Measurements from ENCODE around the gene OSBP2. TPM values are rescaled to one million over a fixed set of nuclear protein-coding genes. Genes with fewer than 3 reads are reported as not detected.

OSBP2 gene
- total and polyA plus RNA-seq, 2 donors = 0.46 to 1.4 TPM

DNA sequence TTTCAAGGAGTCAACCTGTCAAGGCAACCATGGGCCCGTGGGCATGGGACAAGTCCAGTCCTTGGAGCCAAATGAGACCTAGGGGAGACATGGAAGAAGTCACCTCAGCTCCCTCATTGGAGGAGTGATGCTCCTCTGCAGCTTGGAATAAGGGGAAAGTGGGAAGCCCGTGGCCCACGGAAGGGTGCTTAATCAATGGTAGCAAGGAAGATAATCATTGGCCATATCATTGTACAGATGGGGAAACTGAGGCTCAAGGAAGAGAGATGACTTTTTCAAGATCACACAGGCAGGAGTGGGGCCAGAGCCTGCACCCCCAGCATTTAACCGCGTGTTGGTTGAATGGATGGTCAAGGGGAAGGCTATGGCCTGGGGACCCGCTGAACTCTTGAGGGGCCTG lies 133.0 kb downstream of the OSBP2 start:
- whole genome bisulfite sequencing = 94% methylated on average over 6 of the region's 6 CpGs
- DNase-seq (ENCODE audit: low read depth in 6 of 9, low spot score in 9 of 9) = no peak

DNA sequence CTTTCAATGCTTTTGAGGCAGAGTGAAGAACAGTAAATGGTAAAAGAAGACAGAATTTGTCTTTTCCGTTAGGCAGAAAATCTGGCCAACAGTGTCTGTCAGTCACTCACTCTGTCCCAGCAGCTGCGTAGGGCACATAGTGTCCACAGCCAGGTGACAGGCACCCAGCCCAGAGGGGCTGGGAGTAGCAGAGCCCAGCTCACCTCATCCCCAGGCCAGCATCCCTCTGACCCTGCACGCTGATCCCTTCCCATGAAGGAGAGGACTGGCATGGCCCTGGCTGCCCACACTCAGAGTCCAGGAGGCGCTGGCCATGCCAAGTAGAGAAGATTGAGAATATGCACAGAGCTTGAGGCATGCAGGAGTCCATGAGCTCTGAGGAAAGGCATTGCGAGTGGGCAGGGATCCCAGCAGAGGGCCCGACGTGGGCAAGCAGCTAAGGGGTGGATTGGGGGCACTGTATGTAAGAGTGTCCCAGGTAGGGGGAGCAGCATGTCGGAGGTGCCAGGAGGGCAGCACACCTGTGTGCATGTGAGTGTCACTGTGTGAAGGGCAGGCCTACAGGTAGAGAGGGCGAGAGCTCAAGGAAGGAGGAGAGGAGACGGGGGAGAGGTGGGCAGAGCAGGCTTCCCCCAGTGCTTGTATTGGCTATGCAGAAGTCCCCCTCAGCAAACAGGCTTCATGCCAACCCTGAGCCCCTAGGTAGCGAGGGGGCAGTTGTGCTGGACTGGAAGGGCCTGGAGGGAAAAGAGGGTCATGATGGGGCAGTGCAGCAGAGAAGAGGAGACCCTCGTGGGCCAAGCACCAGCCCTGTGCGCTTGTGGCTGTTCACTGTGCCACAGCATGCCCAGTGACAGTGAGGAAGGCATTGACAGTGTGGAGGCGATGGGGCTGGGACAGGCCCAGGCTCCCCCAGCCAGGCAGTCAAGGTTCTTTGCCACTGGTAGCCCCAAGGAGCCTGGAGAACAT lies 133.8 kb downstream of the OSBP2 start:
- no peaks in the 10 kb centered on the region for H3K4me1 ChIP-seq (ENCODE audit: control insufficient read depth in 2 of 2, insufficient read depth in 2 of 2, low read length in 2 of 2)
- H3K36me3 ChIP-seq (ENCODE audit: control insufficient read depth in 2 of 2, insufficient read depth in 2 of 2, low read length in 1 of 2) = no peaks in the 10 kb centered on the region
- DNase-seq (ENCODE audit: low read depth in 6 of 9, low spot score in 9 of 9) = no peak
- no peak overlapping the region for H3K27ac ChIP-seq (ENCODE audit: low read depth in 1 of 2, low read length in 1 of 2)
- peaks cover 13 to 27% of the 10 kb centered on the region in 2 donors for H3K27me3 ChIP-seq (ENCODE audit: control insufficient read depth in 2 of 2, insufficient read depth in 1 of 2, low read length in 1 of 2)
- H3K4me3 ChIP-seq (ENCODE audit: low read length in 2 of 2) = no peak overlapping the region
- no peaks in the 10 kb centered on the region for H3K9me3 ChIP-seq (ENCODE audit: control insufficient read depth in 2 of 2, insufficient read depth in 1 of 2, low read length in 1 of 2)
- WGBS = 95% methylated on average over 14 of the region's 14 CpGs

More for the DNA sequence above, 133.0 kb downstream of the OSBP2 start:
- no peak overlapping the region for H3K4me3 ChIP-seq (ENCODE audit: low read length in 2 of 2)
- H3K36me3 ChIP-seq (ENCODE audit: control insufficient read depth in 2 of 2, insufficient read depth in 2 of 2, low read length in 1 of 2) = no peaks in the 10 kb centered on the region
- no peaks in the 10 kb centered on the region for H3K4me1 ChIP-seq (ENCODE audit: control insufficient read depth in 2 of 2, insufficient read depth in 2 of 2, low read length in 2 of 2)
- H3K9me3 ChIP-seq (ENCODE audit: control insufficient read depth in 2 of 2, insufficient read depth in 1 of 2, low read length in 1 of 2) = no peaks in the 10 kb centered on the region
- peaks cover 22 to 35% of the 10 kb centered on the region in 2 donors for H3K27me3 ChIP-seq (ENCODE audit: control insufficient read depth in 2 of 2, insufficient read depth in 1 of 2, low read length in 1 of 2)
- H3K27ac ChIP-seq (ENCODE audit: low read depth in 1 of 2, low read length in 1 of 2) = no peak overlapping the region

DNA sequence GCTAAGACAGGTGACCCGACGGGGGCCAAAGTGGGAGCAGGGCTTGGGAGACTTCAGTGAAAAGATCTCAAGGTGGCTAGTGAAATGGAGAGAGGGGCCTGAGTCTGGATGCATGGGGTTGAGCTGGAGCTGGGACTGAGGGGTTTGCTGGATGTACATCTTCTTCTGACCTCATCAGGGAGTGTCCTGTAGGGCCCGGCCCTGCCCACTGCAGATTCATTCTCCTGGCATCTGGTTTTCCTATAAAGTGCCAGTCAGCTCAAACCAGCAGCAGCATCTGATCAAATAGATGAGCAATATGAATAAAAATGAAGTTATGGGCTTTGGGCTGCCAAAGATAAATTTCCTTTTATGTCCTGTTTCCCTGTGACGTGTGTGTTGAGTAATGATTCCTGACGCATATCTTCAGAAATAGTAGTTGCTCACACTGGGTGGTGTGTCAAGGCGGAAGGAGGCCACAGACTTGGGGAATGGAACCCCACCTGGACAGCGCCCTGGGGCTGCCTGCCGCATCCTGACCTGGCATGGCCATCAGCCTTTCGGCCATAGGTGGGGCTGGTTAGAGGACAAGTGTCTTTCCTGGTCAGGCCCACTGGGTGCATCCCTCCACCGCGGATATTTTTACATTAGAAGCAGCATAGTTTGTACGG lies 135.4 kb downstream of the OSBP2 start:
- no peaks in the 10 kb centered on the region for H3K4me1 ChIP-seq (ENCODE audit: control insufficient read depth in 2 of 2, insufficient read depth in 2 of 2, low read length in 2 of 2)
- no peak for DNase-seq (ENCODE audit: low read depth in 6 of 9, low spot score in 9 of 9)
- no peaks in the 10 kb centered on the region for H3K36me3 ChIP-seq (ENCODE audit: control insufficient read depth in 2 of 2, insufficient read depth in 2 of 2, low read length in 1 of 2)
- WGBS = 96% methylated on average over 12 of the region's 12 CpGs
- peaks cover 0 to 13% of the 10 kb centered on the region in 2 donors for H3K27me3 ChIP-seq (ENCODE audit: control insufficient read depth in 2 of 2, insufficient read depth in 1 of 2, low read length in 1 of 2)
- no peak overlapping the region for H3K27ac ChIP-seq (ENCODE audit: low read depth in 1 of 2, low read length in 1 of 2)
- no peak overlapping the region for H3K4me3 ChIP-seq (ENCODE audit: low read length in 2 of 2)
- H3K9me3 ChIP-seq (ENCODE audit: control insufficient read depth in 2 of 2, insufficient read depth in 1 of 2, low read length in 1 of 2) = no peaks in the 10 kb centered on the region

DNA sequence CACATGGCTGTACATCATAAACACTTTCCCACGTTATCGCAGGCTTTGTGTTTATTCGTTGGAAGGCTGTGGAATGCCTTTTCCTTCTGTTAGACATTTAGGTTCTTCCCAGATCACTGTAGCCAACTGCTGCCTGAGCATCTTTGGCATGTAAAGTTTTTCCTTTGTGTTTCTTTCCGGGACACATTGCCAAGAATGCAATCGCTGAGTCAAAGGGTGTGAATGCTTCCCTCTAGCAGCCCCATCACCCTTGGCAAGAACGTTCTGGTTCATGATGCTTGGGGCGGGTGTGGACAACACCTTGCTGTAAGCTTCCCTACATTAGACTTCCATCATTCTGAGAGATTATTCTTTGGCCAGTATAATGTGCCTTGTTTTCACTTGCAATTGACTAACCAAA lies 136.2 kb downstream of the OSBP2 start:
- H3K9me3 ChIP-seq (ENCODE audit: control insufficient read depth in 2 of 2, insufficient read depth in 1 of 2, low read length in 1 of 2) = no peaks in the 10 kb centered on the region
- WGBS = 87% methylated on average over 7 of the region's 7 CpGs
- no peaks in the 10 kb centered on the region for H3K36me3 ChIP-seq (ENCODE audit: control insufficient read depth in 2 of 2, insufficient read depth in 2 of 2, low read length in 1 of 2)
- no peaks in the 10 kb centered on the region for H3K4me1 ChIP-seq (ENCODE audit: control insufficient read depth in 2 of 2, insufficient read depth in 2 of 2, low read length in 2 of 2)
- peaks cover 0 to 5% of the 10 kb centered on the region in 2 donors for H3K27me3 ChIP-seq (ENCODE audit: control insufficient read depth in 2 of 2, insufficient read depth in 1 of 2, low read length in 1 of 2)
- H3K27ac ChIP-seq (ENCODE audit: low read depth in 1 of 2, low read length in 1 of 2) = no peak overlapping the region
- H3K4me3 ChIP-seq (ENCODE audit: low read length in 2 of 2) = no peak overlapping the region
- DNase-seq (ENCODE audit: low read depth in 6 of 9, low spot score in 9 of 9) = no peak

DNA sequence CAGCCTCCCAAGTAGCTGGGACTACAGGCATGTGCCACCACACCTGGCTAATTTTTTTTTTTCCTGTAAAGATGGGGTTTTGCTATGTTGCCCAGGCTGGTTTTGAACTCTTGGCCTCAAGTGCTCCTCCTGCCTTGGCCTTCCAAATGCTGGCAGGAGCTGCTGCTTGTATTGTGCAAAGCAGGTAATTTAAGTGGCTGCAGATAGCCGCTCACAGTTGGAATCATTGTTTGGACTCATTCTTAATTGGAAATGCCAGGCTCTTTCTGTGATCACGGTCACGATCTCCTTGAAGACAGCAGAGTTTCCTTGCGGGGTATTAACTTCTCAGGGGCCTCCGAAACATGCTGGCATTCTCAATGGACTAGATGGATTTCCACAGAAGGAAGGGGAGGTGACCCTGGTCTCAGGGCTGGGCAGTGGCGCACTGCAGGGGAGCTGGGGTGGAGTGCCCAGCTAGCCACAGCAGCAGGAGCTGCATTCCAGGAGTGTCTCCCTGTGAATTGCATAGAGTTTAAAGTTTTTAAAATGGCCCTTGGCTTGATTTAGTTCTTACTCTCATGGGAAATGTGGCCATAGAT lies 137.8 kb downstream of the OSBP2 start:
- no peaks in the 10 kb centered on the region for H3K9me3 ChIP-seq (ENCODE audit: control insufficient read depth in 2 of 2, insufficient read depth in 1 of 2, low read length in 1 of 2)
- DNase-seq (ENCODE audit: low read depth in 6 of 9, low spot score in 9 of 9) = no peak
- H3K27ac ChIP-seq (ENCODE audit: low read depth in 1 of 2, low read length in 1 of 2) = no peak overlapping the region
- no peak overlapping the region for H3K4me3 ChIP-seq (ENCODE audit: low read length in 2 of 2)
- H3K4me1 ChIP-seq (ENCODE audit: control insufficient read depth in 2 of 2, insufficient read depth in 2 of 2, low read length in 2 of 2) = no peaks in the 10 kb centered on the region
- 99% methylated on average over 6 of the region's 6 CpGs for WGBS
- no peaks in the 10 kb centered on the region for H3K36me3 ChIP-seq (ENCODE audit: control insufficient read depth in 2 of 2, insufficient read depth in 2 of 2, low read length in 1 of 2)
- H3K27me3 ChIP-seq (ENCODE audit: control insufficient read depth in 2 of 2, insufficient read depth in 1 of 2, low read length in 1 of 2) = peaks cover 0 to 2% of the 10 kb centered on the region in 2 donors

DNA sequence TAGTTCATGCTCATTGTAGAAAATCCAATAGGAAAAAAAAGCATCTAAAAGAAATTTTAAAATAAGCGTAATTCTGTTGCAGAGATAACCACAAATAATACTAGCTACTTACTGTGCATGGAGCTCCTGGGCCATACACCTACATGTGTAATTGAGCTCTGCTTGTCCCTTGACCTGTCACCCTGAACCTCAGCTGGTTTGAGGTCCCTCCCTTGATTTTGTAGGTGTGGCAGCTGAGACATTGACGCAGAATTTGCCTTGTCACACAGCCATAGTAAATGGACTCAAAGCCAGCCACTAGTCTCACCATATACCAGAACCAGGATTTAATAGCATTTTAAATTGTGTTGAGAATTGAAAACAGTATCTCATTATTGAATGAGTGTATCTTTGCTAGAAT lies 138.6 kb downstream of the OSBP2 start:
- Histone ChIP-seq H3K27me3 (ENCODE audit: control insufficient read depth in 2 of 2, insufficient read depth in 1 of 2, low read length in 1 of 2) (peaks cover 0 to 1% of the 10 kb centered on the region in 2 donors), H3K9me3 (ENCODE audit: control insufficient read depth in 2 of 2, insufficient read depth in 1 of 2, low read length in 1 of 2) (no peaks in the 10 kb centered on the region), H3K27ac (ENCODE audit: low read depth in 1 of 2, low read length in 1 of 2) (no peak overlapping the region), H3K4me1 (ENCODE audit: control insufficient read depth in 2 of 2, insufficient read depth in 2 of 2, low read length in 2 of 2) (no peaks in the 10 kb centered on the region), H3K36me3 (ENCODE audit: control insufficient read depth in 2 of 2, insufficient read depth in 2 of 2, low read length in 1 of 2) (no peaks in the 10 kb centered on the region), H3K4me3 (ENCODE audit: low read length in 2 of 2) (no peak overlapping the region)
- WGBS = 97% methylated on average over 2 of the region's 2 CpGs
- no peak for DNase-seq (ENCODE audit: low read depth in 6 of 9, low spot score in 9 of 9)

DNA sequence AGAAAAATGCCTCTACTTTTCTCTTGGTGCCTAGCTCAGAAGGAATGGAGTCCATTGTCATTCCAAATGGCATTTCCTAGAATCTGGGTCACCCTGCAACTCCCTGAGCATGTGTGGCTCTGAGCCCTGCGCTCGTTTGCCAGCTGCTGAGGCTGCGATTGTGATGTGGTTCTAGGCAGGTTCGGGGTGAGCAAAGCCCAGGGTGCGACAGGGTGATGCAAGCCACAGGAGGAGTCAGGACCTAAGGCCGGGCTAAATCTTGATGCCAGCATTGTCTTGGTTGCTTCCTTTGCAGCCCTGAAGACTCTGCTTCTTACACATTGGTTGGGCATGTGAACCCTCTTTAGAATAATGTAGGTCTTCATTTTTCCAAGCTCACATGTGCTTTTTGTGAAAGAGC lies 142.9 kb downstream of the OSBP2 start:
- Histone ChIP-seq H3K9me3 (ENCODE audit: control insufficient read depth in 2 of 2, insufficient read depth in 1 of 2, low read length in 1 of 2) (no peaks in the 10 kb centered on the region), H3K4me3 (ENCODE audit: low read length in 2 of 2) (no peak overlapping the region), H3K4me1 (ENCODE audit: control insufficient read depth in 2 of 2, insufficient read depth in 2 of 2, low read length in 2 of 2) (no peaks in the 10 kb centered on the region), H3K36me3 (ENCODE audit: control insufficient read depth in 2 of 2, insufficient read depth in 2 of 2, low read length in 1 of 2) (no peaks in the 10 kb centered on the region), H3K27me3 (ENCODE audit: control insufficient read depth in 2 of 2, insufficient read depth in 1 of 2, low read length in 1 of 2) (no peaks in the 10 kb centered on the region), H3K27ac (ENCODE audit: low read depth in 1 of 2, low read length in 1 of 2) (no peak overlapping the region)
- 76% methylated on average over 6 of the region's 6 CpGs for WGBS
- no peak for DNase-seq (ENCODE audit: low read depth in 6 of 9, low spot score in 9 of 9)

DNA sequence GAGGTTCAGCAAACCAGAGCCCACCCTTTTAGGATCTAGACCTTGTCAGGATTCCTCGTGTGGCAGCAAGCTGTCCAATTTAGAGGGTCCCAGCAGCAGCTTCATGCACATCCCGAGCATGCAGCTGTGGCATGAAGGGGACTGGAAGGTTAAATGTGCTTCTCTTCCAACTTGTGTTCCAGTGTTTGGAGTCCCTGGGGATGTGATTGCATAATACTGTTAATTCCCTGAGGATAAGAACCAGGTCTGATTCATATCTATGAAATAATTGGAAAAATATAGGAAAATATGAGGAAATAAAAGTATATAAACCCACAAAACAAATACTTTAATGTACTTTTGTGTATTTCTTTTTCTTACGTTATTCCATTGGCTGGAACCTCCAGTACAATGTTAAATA lies 143.4 kb downstream of the OSBP2 start:
- H3K4me1 ChIP-seq (ENCODE audit: control insufficient read depth in 2 of 2, insufficient read depth in 2 of 2, low read length in 2 of 2) = no peaks in the 10 kb centered on the region
- no peaks in the 10 kb centered on the region for H3K9me3 ChIP-seq (ENCODE audit: control insufficient read depth in 2 of 2, insufficient read depth in 1 of 2, low read length in 1 of 2)
- no peak for DNase-seq (ENCODE audit: low read depth in 6 of 9, low spot score in 9 of 9)
- no peaks in the 10 kb centered on the region for H3K27me3 ChIP-seq (ENCODE audit: control insufficient read depth in 2 of 2, insufficient read depth in 1 of 2, low read length in 1 of 2)
- 89% methylated on average over 3 of the region's 3 CpGs for WGBS
- H3K27ac ChIP-seq (ENCODE audit: low read depth in 1 of 2, low read length in 1 of 2) = no peak overlapping the region
- H3K36me3 ChIP-seq (ENCODE audit: control insufficient read depth in 2 of 2, insufficient read depth in 2 of 2, low read length in 1 of 2) = no peaks in the 10 kb centered on the region
- no peak overlapping the region for H3K4me3 ChIP-seq (ENCODE audit: low read length in 2 of 2)

DNA sequence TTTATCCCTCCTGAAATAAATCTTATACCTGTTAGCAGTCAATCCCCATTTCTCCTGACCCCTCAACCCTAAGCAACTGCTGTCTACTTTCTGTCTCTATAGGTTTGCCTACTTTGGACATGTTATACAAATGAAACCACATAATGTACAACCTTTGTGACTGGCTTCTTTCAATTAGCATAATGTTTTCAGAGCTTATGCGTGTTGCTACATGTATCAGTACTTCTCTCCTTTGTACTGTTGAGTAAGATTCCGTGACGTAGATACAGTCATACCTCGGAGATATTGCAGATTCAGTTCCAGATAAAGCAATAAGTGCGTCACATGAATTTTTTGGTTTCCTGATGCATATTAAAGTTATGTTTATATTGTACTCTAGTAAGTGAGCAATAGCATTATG lies 146.6 kb downstream of the OSBP2 start:
- Histone ChIP-seq H3K27ac (ENCODE audit: low read depth in 1 of 2, low read length in 1 of 2) (no peak overlapping the region), H3K36me3 (ENCODE audit: control insufficient read depth in 2 of 2, insufficient read depth in 2 of 2, low read length in 1 of 2) (no peaks in the 10 kb centered on the region), H3K27me3 (ENCODE audit: control insufficient read depth in 2 of 2, insufficient read depth in 1 of 2, low read length in 1 of 2) (no peaks in the 10 kb centered on the region), H3K4me1 (ENCODE audit: control insufficient read depth in 2 of 2, insufficient read depth in 2 of 2, low read length in 2 of 2) (no peaks in the 10 kb centered on the region), H3K9me3 (ENCODE audit: control insufficient read depth in 2 of 2, insufficient read depth in 1 of 2, low read length in 1 of 2) (no peaks in the 10 kb centered on the region), H3K4me3 (ENCODE audit: low read length in 2 of 2) (no peak overlapping the region)
- no peak for DNase-seq (ENCODE audit: low read depth in 6 of 9, low spot score in 9 of 9)
- 84% methylated on average over 5 of the region's 5 CpGs for whole genome bisulfite sequencing
